ENCODE data around the gene MIGA2.

DNA sequence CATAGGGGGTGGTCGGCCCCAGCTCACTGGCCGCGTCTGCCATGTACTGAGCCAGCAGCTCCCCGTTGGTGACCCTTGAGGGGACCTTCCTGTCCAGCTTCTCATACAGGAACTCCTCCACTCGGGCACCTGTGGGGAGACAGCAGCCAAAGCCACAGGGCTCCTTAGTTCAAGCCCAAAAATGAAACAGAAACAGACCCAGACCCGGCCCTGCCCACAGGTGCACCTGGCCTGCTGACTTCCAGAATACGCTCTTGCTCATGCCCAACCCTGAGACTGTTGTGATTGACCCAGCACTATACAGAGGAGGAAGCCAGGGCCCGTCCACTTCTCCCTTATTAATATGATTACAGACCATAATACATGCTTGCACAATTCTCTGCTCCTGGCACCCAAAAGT is 15.3 kb upstream of the MIGA2 start:
- no peak for TF ChIP-seq POLR2AphosphoS5 (IDR thresholded peaks at IDR 0.05; ENCODE audit: low read depth, low read length)
- no peak for TF ChIP-seq POLR2A (IDR thresholded peaks at IDR 0.05; ENCODE audit: low read depth, low read length)
- TF ChIP-seq SPI1 (IDR thresholded peaks at IDR 0.05; ENCODE audit: low read depth, low read length), result no peak
- no peak for TF ChIP-seq TAF1 (IDR thresholded peaks at IDR 0.05; ENCODE audit: low read depth, low read length)
- TF ChIP-seq PAX5 (IDR thresholded peaks at IDR 0.05; ENCODE audit: insufficient read depth, low read length, severe bottlenecking), result no peak
